A673 (cell line): ENCODE results near the gene AATK.

Experiments used
- CTCF ChIP-seq: fragments of 300-800, 200-600 bp; sonication (generic); conservative IDR thresholded peaks from 2 replicates; pipeline ENCODE4 v1.5.1; 2017; ENCODE audit warnings: low read depth, mild to moderate bottlenecking, antibody characterized with exemption, low read length, moderate library complexity, mixed read lengths
- EZH2 ChIP-seq: fragments of 200-600 bp; sonication (generic); IDR thresholded peaks from 2 replicates; pipeline ENCODE4 v1.6.1; 2017; ENCODE audit warnings: borderline replicate concordance, low read depth, mild to moderate bottlenecking, mixed read lengths, antibody characterized with exemption, low read length; ENCODE audit not compliant: poor library complexity, severe bottlenecking

- no peak for TF ChIP-seq CTCF
- TF ChIP-seq EZH2: no peak
These were observed 20.2 kb upstream of the AATK start for GRCh38 chr17:81186203-81186602.
